GM19467 (cell line): Measurements from ENCODE around the gene TPST2.

Experiments used
- ATAC-seq: cut with Tn5 transposase; IDR thresholded peaks from one replicate; pipeline ENCODE4 v1.9.1; 2021; ENCODE audit warnings: mild to moderate bottlenecking, moderate library complexity; ENCODE audit not compliant: unreplicated experiment

TPST2 gene

GRCh38 chr22:26612652-26613051 lies 22.7 kb upstream of the TPST2 start:
- no peak for ATAC-seq

DNA sequence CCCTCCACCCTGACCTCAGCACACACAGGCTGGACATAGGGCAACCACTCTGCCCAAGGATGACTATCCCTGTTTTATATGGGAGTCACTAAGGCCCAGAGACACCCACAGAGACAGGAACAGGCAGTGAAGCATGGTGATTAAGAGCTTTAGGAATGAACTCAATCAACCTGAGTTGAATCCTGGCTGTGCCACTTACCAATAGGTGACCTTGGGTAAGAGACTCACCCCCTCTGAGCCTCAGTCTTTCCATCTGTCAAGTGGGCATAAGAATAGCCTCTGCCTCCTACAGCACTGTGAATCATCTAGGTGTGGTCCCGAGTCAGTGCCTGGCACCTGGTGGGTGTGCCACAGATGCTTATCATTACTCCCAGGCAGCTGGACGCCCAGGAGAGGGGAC lies 21.1 kb upstream of the TPST2 start:
- ATAC-seq: no peak

DNA sequence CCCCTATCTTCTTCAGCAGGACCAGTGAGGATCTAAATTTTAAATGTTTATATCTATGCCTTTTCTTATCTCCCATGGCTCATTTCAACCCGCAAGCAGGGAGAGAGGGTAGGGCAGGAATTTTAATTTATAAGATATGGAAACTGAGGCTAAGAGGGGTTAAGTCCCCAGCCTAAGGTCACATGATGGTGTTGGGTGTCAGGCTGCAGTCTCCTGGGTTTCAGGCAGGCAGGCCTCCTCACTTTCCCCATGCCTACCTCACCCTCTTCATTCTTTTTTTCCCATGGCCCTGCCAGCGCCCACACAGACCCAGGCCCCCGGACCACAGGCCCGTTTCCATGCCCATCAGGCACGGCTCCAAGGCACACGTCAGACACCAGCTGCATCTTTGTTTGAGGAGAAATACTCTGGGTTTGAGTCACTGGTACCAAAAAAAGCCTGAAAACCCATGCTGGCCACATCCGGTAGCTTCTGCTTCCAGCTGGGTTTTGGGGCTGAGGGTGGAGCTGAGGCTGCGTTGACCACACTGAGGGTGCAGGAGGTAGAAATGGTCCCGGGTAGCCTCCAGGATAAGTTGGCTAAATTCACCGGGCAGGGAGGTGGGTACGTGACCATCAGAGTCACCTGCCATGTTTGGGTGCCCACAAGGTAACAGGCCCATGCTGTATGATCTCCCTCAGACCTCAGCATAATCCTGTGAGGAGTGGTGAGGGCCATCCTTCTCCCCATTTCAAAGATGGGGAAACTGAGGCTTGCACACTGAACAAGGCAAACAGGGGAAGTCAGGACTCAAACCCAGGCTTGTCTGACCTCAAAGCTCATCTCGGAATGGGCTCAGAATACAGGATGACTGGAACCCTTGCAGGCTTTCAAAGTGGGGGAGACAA lies 20.4 kb upstream of the TPST2 start:
- ATAC-seq: peak; percentile 61

DNA sequence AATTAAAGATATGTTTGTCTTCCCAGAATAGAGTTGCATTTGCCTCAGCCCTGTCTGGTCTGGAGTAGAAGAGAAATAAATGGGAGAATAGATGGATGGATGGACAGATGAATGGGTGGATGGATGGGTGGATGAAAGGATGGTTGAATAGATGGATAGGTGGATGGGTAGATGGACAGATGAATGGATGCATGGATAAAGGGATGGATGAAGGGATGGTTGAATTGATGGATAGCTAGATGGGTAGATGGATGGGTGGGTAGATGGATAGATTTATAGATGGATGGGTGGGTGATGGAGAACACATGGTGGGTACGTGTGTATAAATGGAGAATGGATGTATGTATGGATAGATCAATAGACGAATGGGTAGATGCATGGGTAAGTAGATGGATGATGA lies 19.4 kb upstream of the TPST2 start:
- no peak for ATAC-seq

DNA sequence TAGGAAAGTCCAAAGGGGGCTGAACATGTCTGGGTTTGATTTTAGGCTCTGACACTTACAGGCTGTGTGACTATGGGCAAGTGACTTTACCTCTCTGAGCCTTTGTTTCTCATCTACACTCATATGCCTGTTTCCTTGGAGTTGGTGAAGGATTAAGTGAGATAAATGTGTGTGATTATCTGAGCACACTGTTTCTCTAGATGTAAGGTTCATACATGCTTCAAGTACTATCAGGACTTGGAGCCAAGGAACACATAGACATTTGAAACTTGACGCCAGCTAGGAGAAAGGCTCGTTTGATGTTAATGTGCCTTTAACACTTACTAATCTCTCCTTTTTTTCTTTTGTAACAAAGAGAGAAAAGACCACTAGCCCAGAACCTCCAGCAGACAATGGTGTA lies 18.2 kb upstream of the TPST2 start:
- no peak for ATAC-seq

DNA sequence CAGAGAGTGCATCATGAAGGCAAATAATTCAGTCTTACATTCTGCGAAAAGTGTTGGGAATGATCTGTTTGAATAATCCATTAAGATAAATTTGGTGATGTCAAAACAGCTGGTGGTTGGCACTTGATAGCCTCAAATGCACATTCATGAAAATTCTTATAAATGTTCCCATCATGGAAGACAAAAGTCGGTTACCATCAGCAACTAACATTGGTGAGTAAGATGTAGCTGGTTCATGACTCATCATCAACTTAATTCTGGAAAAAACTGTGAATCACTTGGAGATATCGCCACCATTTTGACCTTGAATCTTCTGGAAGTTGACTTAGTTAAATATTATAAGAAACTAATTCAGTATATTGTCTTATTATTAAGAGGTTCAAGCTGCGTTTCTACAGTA lies 16.7 kb upstream of the TPST2 start:
- ATAC-seq: no peak

DNA sequence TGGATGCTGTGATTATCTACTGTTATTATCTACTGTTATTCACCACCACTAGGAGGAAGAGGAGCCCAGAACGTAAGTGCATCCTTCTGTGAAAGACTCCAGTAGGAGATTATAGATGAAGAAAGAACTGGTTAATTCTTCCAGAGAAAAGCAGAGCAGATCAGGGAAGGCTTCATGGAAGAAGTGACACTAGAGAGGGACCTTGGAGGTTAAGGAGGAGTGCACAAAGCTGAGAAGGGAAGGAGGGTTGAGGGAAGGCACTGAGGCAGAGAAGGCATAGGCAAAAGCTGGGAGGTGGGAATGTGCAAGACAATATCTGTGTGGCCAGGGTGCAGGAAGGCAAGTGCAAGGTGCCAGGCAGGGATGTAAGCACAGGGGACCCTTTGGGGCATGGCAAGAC lies 14.4 kb upstream of the TPST2 start:
- no peak for ATAC-seq

- no peak for ATAC-seq
Observed at GRCh38 chr22:26602127-26602526, 12.2 kb upstream of the TPST2 start.

- ATAC-seq: no peak
Observed at GRCh38 chr22:26601726-26602125, 11.8 kb upstream of the TPST2 start.

DNA sequence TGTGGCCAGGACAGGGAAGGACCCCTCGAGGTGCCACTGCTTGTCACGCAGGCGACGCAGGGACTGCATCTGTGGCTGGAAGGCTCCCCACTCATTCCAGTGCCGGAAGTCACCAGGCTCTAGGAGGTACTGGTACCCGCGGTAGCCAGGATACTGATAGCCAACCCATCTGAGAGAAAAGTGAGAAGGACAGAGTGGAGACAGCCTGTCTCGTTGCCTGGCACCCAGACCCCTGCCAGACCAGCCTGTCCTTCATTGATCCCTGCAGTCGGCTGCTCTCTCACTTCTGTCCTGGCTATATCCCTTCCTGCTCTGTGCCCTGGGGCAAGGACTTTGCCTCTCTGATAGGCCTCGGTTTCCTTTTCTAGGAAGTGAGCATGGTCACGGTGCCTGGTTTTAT lies 9.6 kb upstream of the TPST2 start:
- no peak for ATAC-seq

DNA sequence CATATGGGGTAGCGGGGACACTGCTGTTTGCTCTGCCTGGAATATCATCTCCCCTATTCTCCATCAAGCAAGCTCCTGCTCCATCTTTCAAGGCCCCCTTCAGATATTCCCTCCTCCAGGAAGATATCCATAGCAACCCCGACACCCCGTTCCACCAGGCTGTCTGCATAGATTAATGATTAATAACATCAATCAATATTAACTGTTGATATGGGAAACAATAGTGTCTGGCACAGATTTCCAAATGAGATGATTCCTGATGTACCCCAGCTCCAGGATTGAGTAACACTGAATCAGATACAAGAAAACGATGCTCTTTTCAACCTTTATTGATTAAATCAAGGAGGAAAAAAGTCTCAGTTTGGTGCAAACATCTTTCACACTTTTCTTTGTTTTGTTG lies 7.5 kb upstream of the TPST2 start:
- no peak for ATAC-seq

DNA sequence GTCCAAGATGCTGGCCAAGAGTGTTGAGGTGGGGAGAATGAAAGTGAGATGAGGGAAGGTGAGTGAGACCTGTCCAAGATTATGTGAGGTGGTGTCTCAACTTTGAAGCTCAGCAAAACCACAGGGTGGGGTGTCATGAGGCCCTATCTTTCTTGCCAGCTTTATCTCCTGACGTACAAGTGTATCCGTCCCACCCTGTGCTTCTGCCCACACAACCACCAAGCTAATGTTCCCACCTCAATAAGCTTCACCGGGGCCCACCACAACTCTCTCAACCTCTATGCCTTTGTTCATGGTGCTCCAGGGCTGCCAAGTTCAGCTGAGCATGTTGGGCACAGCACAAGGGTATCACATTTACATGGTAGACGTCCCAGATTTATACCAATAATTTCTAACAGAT lies 7.1 kb upstream of the TPST2 start:
- no peak for ATAC-seq

- ATAC-seq: no peak
Observed at GRCh38 chr22:26593763-26594162, 3.8 kb upstream of the TPST2 start.

DNA sequence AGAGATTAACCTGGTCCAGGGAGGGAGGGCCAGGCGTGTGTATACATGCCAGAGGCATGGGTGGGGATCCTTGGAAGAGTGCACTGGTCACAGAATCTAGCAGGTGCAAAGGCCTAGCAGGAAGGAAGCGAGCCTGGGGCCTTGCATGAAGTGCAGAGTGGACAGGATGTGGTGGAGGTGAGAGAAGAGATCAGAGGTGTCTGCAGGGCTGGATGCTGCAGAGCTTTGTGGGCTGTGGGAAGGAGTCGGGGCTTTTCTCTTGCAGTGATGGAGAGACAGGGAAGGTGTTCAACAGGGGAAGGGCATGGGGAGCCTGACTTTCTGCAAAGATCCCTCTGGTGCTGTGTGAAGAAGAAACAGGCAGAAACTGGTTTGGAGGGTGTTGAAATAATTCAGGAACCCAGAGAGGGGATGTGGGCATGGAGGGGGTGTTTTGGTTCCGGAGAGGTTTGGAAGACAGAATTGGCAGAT lies 2.5 kb upstream of the TPST2 start:
- no peak for ATAC-seq

GRCh38 chr22:26589367-26589844 lies 526 bp downstream of the TPST2 start:
- no peak for ATAC-seq

DNA sequence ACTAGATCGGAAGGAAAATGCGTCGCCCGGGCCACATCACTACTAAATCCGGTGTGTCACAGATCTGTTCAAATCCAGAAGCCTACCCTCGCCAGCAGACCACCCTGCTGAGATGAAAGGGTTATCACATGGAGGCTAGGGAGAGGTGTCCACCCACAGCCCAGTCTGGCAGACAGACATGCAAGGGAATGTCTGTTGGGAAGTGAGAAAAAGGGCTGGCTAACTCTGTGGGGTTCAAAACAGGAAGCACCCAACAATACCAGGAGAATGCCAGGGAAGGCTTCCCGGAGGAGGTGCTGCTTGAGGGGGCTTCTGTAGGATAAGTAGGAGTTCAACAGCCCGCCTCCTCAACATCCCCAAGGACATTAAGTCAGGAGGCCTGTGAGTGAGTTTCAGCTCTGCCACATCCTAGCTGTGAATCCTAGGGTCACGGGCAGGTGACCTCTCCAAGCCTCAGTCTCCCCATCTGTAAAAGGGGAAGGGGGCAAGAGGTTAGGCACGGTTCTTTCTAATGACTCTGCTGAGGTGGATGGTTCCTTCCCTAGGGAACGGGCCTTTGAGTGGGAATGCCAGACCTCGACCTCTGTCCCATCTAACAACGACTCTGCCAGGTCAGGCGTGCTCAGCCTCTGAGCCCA lies 1.1 kb downstream of the TPST2 start:
- ATAC-seq: no peak

- no peak for ATAC-seq
Observed at GRCh38 chr22:26587991-26588613, 1.8 kb downstream of the TPST2 start.

GRCh38 chr22:26586556-26587325 lies 3.2 kb downstream of the TPST2 start:
- no peak for ATAC-seq

DNA sequence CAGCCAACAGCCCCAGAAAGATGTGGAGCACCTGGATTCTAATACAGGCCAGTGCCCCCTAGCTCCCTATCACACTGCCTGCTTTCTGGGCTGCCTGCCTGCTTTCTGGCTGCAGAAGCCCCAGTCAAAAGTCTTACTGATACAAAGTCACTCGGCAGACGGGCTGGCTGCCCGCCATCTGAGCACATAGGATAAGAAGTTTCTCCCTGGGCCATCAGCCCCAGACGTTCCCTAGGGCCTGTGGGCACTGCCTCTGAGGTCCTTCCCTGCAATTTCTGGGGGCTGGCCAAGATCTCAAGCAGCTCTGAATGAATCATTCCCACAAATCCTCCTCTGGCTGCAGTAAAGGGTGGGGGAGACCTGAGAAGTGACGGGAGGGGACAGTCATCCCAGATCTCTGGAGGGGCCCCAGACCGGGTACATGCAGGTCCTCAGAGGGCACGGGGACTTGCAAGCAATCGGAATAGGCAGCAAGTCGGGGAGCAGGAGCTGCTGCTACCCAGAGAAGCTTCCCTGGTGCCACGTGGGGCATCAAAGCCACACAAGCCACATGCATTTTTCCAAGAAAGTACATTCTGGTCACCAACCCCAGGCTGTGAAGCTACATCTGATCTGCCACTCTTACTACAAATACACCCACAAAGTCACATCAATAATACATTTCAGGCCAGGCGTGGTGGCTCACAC lies 4.7 kb downstream of the TPST2 start:
- no peak for ATAC-seq

- ATAC-seq: no peak
Observed at GRCh38 chr22:26584010-26584409, 5.9 kb downstream of the TPST2 start.
